Suppressor macrophage (primary cell): ENCODE data around the gene ARHGAP9.

Experiments used
- DNase-seq, 4 experiments: peaks; one replicate each; pipeline ENCODE4 v3.0.0-alpha.2; 2020 to 2022

ARHGAP9 gene

GRCh38 chr12:57491393-57492280 lies 12.0 kb upstream of the ARHGAP9 start:
- DNase-seq, result no peak

GRCh38 chr12:57490126-57490525 lies 10.5 kb upstream of the ARHGAP9 start:
- no peak for DNase-seq

- DNase-seq, result peak in 1 of 4 experiments; percentile 17
Observed at GRCh38 chr12:57489157-57489641, 9.5 kb upstream of the ARHGAP9 start.

GRCh38 chr12:57488402-57489156 lies 8.9 kb upstream of the ARHGAP9 start:
- no peak for DNase-seq

GRCh38 chr12:57487597-57488401 lies 8.1 kb upstream of the ARHGAP9 start, which contains the start of gene MARS1:
MARS1 (plus strand) TSS chr12:57488068; CDS start chr12:57488091, 23 bp downstream.
- DNase-seq, result peak; percentile 93 to 97 (median 96)

- DNase-seq, result no peak
Observed at GRCh38 chr12:57487055-57487596, 7.5 kb upstream of the ARHGAP9 start.

- no peak for DNase-seq
Observed at GRCh38 chr12:57485695-57486094, 6.0 kb upstream of the ARHGAP9 start.

- no peak for DNase-seq
Observed at GRCh38 chr12:57483466-57483865, 3.8 kb upstream of the ARHGAP9 start.

- DNase-seq, result no peak
Observed at GRCh38 chr12:57481671-57482070, 2.0 kb upstream of the ARHGAP9 start.

- DNase-seq, result no peak
Observed at GRCh38 chr12:57479043-57479375, 657 bp downstream of the ARHGAP9 start.

- DNase-seq, result peak; percentile 76 to 88 (median 84)
Observed at GRCh38 chr12:57477710-57478681, 1.7 kb downstream of the ARHGAP9 start.

GRCh38 chr12:57476993-57477709 lies 2.5 kb downstream of the ARHGAP9 start:
- peak in 1 of 4 experiments; percentile 16 for DNase-seq

- peak; percentile 59 to 79 (median 68) for DNase-seq
Observed at GRCh38 chr12:57476162-57476992, 3.3 kb downstream of the ARHGAP9 start.

- peak in 3 of 4 experiments; percentile 56 to 72 (median 63) for DNase-seq
Observed at GRCh38 chr12:57475271-57476161, 4.2 kb downstream of the ARHGAP9 start.

- DNase-seq, result no peak
Observed at GRCh38 chr12:57474862-57475261, 4.8 kb downstream of the ARHGAP9 start.

- DNase-seq, result no peak
Observed at GRCh38 chr12:57474430-57474829, 5.2 kb downstream of the ARHGAP9 start.

GRCh38 chr12:57473886-57474285 lies 5.8 kb downstream of the ARHGAP9 start:
- no peak for DNase-seq

GRCh38 chr12:57473392-57473791 lies 6.3 kb downstream of the ARHGAP9 start:
- no peak for DNase-seq
